K562 (cell line): ENCODE data around the gene BTAF1.

ENCODE experiments used
- BRCA1 ChIP-seq, 2 experiments: fragments of 450-650 bp in 1 of 2; sonication (generic) in 1 of 2; formaldehyde crosslinking in 1 of 2; IDR thresholded peaks; 2 replicates each; pipeline versions ENCODE4 v1.5.0 to v1.6.1; 2017 to 2020; ENCODE audit warnings: mild to moderate bottlenecking in 1 of 2, missing genetic modification reagents in 1 of 2
- EGR1 ChIP-seq: fragments of 450-650 bp; conservative IDR thresholded peaks from 2 replicates; pipeline ENCODE4 v1.6.1; 2017; ENCODE audit warnings: mild to moderate bottlenecking
- FOXM1 ChIP-seq, 2 experiments: fragments of 450-650 bp in 1 of 2; sonication (generic) in 1 of 2; formaldehyde crosslinking in 1 of 2; IDR thresholded peaks; 2 replicates each; pipeline versions ENCODE4 v1.6.1 to v1.9.0; 2017 to 2022; ENCODE audit warnings: low read depth in 2 of 2, mild to moderate bottlenecking in 2 of 2, missing genetic modification reagents in 1 of 2, moderate library complexity in 1 of 2
- GATAD2A ChIP-seq: fragments of 450-650 bp; IDR thresholded peaks from 2 replicates; pipeline ENCODE4 v1.6.1; 2017
- HCFC1 ChIP-seq: IDR thresholded peaks from 2 replicates; pipeline ENCODE4 v1.6.1; 2012; ENCODE audit warnings: low read depth, low read length, improper control_type of control experiment
- HDGF ChIP-seq: fragments of 450-650 bp; IDR thresholded peaks from 2 replicates; pipeline ENCODE4 v1.6.1; 2016
- RBFOX2 ChIP-seq: fragments of 200-400 bp; formaldehyde crosslinking; IDR thresholded peaks from 2 replicates; pipeline ENCODE4 v1.6.1; 2017; ENCODE audit warnings: low read depth, mild to moderate bottlenecking, low read length, moderate library complexity
- REST ChIP-seq, 2 experiments: fragments of 450-650 bp; formaldehyde crosslinking in 1 of 2; IDR thresholded peaks; 2 replicates each; pipeline versions ENCODE4 v1.4.0 to v1.6.1; 2014 to 2020; ENCODE audit warnings: mild to moderate bottlenecking in 2 of 2, borderline replicate concordance in 1 of 2, low read depth in 1 of 2
- TRIM25 ChIP-seq: fragments of 450-650 bp; IDR thresholded peaks from 2 replicates; pipeline ENCODE4 v1.7.0; 2016; ENCODE audit warnings: borderline replicate concordance
- U2AF1 ChIP-seq: fragments of 200-400 bp; formaldehyde crosslinking; optimal IDR thresholded peaks from 2 replicates; pipeline ENCODE3; 2017; ENCODE audit warnings: mild to moderate bottlenecking, low read depth, low read length, moderate library complexity
- XRCC4 ChIP-seq: IDR thresholded peaks from one replicate; pipeline ENCODE4 v1.6.1; 2011; ENCODE audit not compliant: insufficient read depth, insufficient read length; ENCODE audit errors: extremely low read depth
- ZBED1 ChIP-seq: IDR thresholded peaks from 2 replicates; pipeline ENCODE4 v1.6.1; 2014
- TF ChIP-seq, protein P1 (sequence below): sonication (generic); formaldehyde crosslinking; IDR thresholded peaks from 2 replicates; pipeline ENCODE4 v1.9.0; 2022; ENCODE audit warnings: mild to moderate bottlenecking, missing genetic modification reagents
- TF ChIP-seq, protein P2 (sequence below), 3 experiments: IDR thresholded peaks in 2 of 3; conservative IDR thresholded peaks in 1 of 3; 2 replicates each; pipeline ENCODE4 v1.5.1; 2011 to 2012; ENCODE audit warnings: low read length in 3 of 3, mild to moderate bottlenecking in 3 of 3, control low read depth in 2 of 3, improper control_type of control experiment in 1 of 3, inconsistent platforms in 1 of 3, low read depth in 1 of 3, mixed read lengths in 1 of 3, moderate library complexity in 1 of 3; ENCODE audit not compliant: insufficient read depth in 2 of 3

GRCh38 chr10:91880310-91880709 lies 43.3 kb upstream of the BTAF1 start:
- no peak for TF ChIP-seq REST (IDR thresholded peaks at IDR 0.05; ENCODE audit: borderline replicate concordance)
- TF ChIP-seq REST (CRISPR knock-in tag; IDR thresholded peaks at IDR 0.05; ENCODE audit: low read depth) = no peak
- no peak for TF ChIP-seq U2AF1
- TF ChIP-seq BRCA1 (IDR thresholded peaks at IDR 0.05) = no peak
- TF ChIP-seq BRCA1 (CRISPR knock-in tag; IDR thresholded peaks at IDR 0.05) = no peak
- TF ChIP-seq HDGF = no peak
- TF ChIP-seq, protein P1, sequence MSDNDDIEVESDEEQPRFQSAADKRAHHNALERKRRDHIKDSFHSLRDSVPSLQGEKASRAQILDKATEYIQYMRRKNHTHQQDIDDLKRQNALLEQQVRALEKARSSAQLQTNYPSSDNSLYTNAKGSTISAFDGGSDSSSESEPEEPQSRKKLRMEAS (CRISPR knock-in tag) = no peak
- TF ChIP-seq GATAD2A = no peak
- TF ChIP-seq ZBED1 = no peak
- TF ChIP-seq XRCC4 = no peak
- TF ChIP-seq, protein P2, sequence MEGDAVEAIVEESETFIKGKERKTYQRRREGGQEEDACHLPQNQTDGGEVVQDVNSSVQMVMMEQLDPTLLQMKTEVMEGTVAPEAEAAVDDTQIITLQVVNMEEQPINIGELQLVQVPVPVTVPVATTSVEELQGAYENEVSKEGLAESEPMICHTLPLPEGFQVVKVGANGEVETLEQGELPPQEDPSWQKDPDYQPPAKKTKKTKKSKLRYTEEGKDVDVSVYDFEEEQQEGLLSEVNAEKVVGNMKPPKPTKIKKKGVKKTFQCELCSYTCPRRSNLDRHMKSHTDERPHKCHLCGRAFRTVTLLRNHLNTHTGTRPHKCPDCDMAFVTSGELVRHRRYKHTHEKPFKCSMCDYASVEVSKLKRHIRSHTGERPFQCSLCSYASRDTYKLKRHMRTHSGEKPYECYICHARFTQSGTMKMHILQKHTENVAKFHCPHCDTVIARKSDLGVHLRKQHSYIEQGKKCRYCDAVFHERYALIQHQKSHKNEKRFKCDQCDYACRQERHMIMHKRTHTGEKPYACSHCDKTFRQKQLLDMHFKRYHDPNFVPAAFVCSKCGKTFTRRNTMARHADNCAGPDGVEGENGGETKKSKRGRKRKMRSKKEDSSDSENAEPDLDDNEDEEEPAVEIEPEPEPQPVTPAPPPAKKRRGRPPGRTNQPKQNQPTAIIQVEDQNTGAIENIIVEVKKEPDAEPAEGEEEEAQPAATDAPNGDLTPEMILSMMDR (IDR thresholded peaks at IDR 0.05 in 2 of 3, conservative IDR thresholded peaks at IDR 0.05 in 1 of 3; ENCODE audit: insufficient read depth in 2 of 3, low read depth in 1 of 3, low read length in 3 of 3) = no peak
- no peak for TF ChIP-seq EGR1
- no peak for TF ChIP-seq TRIM25
- no peak for TF ChIP-seq HCFC1
- TF ChIP-seq RBFOX2 = no peak
- no peak for TF ChIP-seq FOXM1 (IDR thresholded peaks at IDR 0.05; ENCODE audit: low read depth)
- no peak for TF ChIP-seq FOXM1 (CRISPR knock-in tag; IDR thresholded peaks at IDR 0.05; ENCODE audit: low read depth)
